Naive thymus-derived CD8-positive, alpha-beta T cell (primary cell): ENCODE results near the gene SOBP. TPM values are rescaled to one million over a fixed set of nuclear protein-coding genes. Genes with fewer than 3 reads are reported as not detected.
A peak's percentile ranks its signal among the peaks of the same experiment; 100 is the strongest.

Experiments used
- ATAC-seq, 2 donors: fragments of 150-1000 bp; cut with Tn5 transposase in 1 of 2; sonication (Bioruptor Pico), chemical (Tn5 transposase) in 1 of 2; 1 replicate in 1 of 2; 2 replicates in 1 of 2; pipeline ENCODE4 v1.10.0; 2021; ENCODE audit warnings: mild to moderate bottlenecking in 2 of 2, moderate library complexity in 2 of 2
- POLR2A ChIA-PET: fragments of 350-600 bp; sonication (Branson Sonifier 250); formaldehyde crosslinking; loops from one replicate; lab custom pipeline; 2021; ENCODE audit warnings: antibody characterized with exemption; lab: Charles Lee
- DNase-seq, 10 donors: peaks; one replicate each; pipeline versions ENCODE4 v3.0.0 to v3.0.0-alpha.2; 2020 to 2022
- H3K27ac Mint-ChIP-seq, 10 donors: one replicate each; pipeline ENCODE4 v1.8.0; 2020 to 2022; ENCODE audit warnings: mild to moderate bottlenecking in 10 of 10, mixed read lengths in 10 of 10, moderate library complexity in 4 of 10, inconsistent platforms in 1 of 10
- H3K27me3 Mint-ChIP-seq, 5 donors: one replicate each; pipeline ENCODE4 v1.8.0; 2021 to 2022; ENCODE audit warnings: mixed read lengths in 5 of 5
- H3K36me3 Mint-ChIP-seq, 3 donors: one replicate each; pipeline ENCODE4 v1.8.0; 2020 to 2022; ENCODE audit warnings: mixed read lengths in 3 of 3, mild to moderate bottlenecking in 2 of 3, inconsistent platforms in 1 of 3
- H3K4me1 Mint-ChIP-seq, 4 donors: one replicate each; pipeline ENCODE4 v1.8.0; 2021 to 2022; ENCODE audit warnings: mixed read lengths in 4 of 4
- H3K4me3 Mint-ChIP-seq, 10 donors: one replicate each; pipeline ENCODE4 v1.8.0; 2020 to 2022; ENCODE audit warnings: mild to moderate bottlenecking in 10 of 10, mixed read lengths in 10 of 10, moderate library complexity in 6 of 10, inconsistent platforms in 1 of 10
- H3K9me3 Mint-ChIP-seq, 9 donors: one replicate each; pipeline ENCODE4 v1.8.0; 2020 to 2022; ENCODE audit warnings: mixed read lengths in 9 of 9, mild to moderate bottlenecking in 3 of 9, inconsistent platforms in 1 of 9, moderate library complexity in 1 of 9
- polyA plus RNA-seq, 3 donors: library from polyadenylated mRNA; unstranded; fragments of 300-500 nt; fragmentation: Illumina TruSeq; gene quantifications; one replicate each; pipeline ENCODE4 v1.2.3, GENCODE V29; 2021
- total RNA-seq, 8 experiments: library from RNA in 2 of 8; stranded (reverse) in 2 of 8; gene quantifications; one replicate each; pipeline ENCODE4 v1.2.3 and lab custom pipeline; 2021 to 2026

Gene SOBP
- total and polyA plus RNA-seq, 5 experiments from 2014 or later: 0.05 to 1.4 (median 0.39) TPM

- peaks cover 11 to 56% (median 41%) of the 10 kb centered on the region in 4 donors for H3K4me1 Mint-ChIP-seq
- H3K27ac Mint-ChIP-seq: peak overlapping the region; percentile 1 to 95 (median 80)
- no peaks in the 10 kb centered on the region for H3K27me3 Mint-ChIP-seq
Observed at GRCh38 chr6:107656883-107657282, 167.0 kb downstream of the SOBP start.

GRCh38 chr6:107657373-107657754, 167.4 kb downstream of the SOBP start:
- ATAC-seq (peak in 1 of 2 donors; percentile 2), DNase-seq (no peak)
- Mint-ChIP-seq H3K4me1 (peaks cover 10 to 56% (median 38%) of the 10 kb centered on the region in 4 donors), H3K27ac (peak overlapping the region; percentile 74 to 95 (median 90)), H3K9me3 (peaks cover 0 to under 1% (median 0%) of the 10 kb centered on the region in 9 donors), H3K4me3 (peak overlapping the region; percentile 70 to 87 (median 82)), H3K36me3 (no peaks in the 10 kb centered on the region), H3K27me3 (no peaks in the 10 kb centered on the region)
- POLR2A ChIA-PET: interaction anchor here (0.7 to 2.5 kb wide), 9 partner anchors 10 to 1085 kb away, joined by 3 to 14 read pairs (median 4); partner anchors contain the start of gene PDSS2

More at GRCh38 chr6:107656883-107657282, 167.0 kb downstream of the SOBP start:
- POLR2A ChIA-PET: interaction anchor here (0.6 to 2.5 kb wide), 9 partner anchors 10 to 1084 kb away, joined by 3 to 14 read pairs (median 4); partner anchors contain the start of gene PDSS2
- H3K36me3 Mint-ChIP-seq: peaks cover 0 to 3% (median 0%) of the 10 kb centered on the region in 3 donors
- DNase-seq: no peak
- peak; percentile 19 to 24 for ATAC-seq
- peaks cover 0 to 2% (median 0%) of the 10 kb centered on the region in 9 donors for H3K9me3 Mint-ChIP-seq
- peak overlapping the region; percentile 7 to 87 (median 76) for H3K4me3 Mint-ChIP-seq

GRCh38 chr6:107657755-107658461, 168.0 kb downstream of the SOBP start:
- no peaks in the 10 kb centered on the region for H3K9me3 Mint-ChIP-seq
- H3K4me3 Mint-ChIP-seq: peak overlapping the region; percentile 70 to 87 (median 82)

GRCh38 chr6:107658920-107659865, 169.3 kb downstream of the SOBP start:
- H3K27ac Mint-ChIP-seq: peak overlapping the region in 9 of 10 donors; percentile 5 to 95 (median 80)
- POLR2A ChIA-PET: interaction anchor here (0.9 to 2.5 kb wide), 4 partner anchors 9 to 200 kb away, joined by 4 to 14 read pairs (median 6); partner anchors contain the start of gene PDSS2
- no peak for ATAC-seq
- H3K4me3 Mint-ChIP-seq: peak overlapping the region; percentile 10 to 87 (median 80)
- DNase-seq: no peak
- no peaks in the 10 kb centered on the region for H3K36me3 Mint-ChIP-seq
- H3K27me3 Mint-ChIP-seq: no peaks in the 10 kb centered on the region
- H3K4me1 Mint-ChIP-seq: peaks cover 10 to 48% (median 38%) of the 10 kb centered on the region in 4 donors
- no peaks in the 10 kb centered on the region for H3K9me3 Mint-ChIP-seq

More at GRCh38 chr6:107657755-107658461, 168.0 kb downstream of the SOBP start:
- peak overlapping the region; percentile 80 to 95 (median 90) for H3K27ac Mint-ChIP-seq
- peaks cover 10 to 56% (median 38%) of the 10 kb centered on the region in 4 donors for H3K4me1 Mint-ChIP-seq
- POLR2A ChIA-PET: interaction anchor here (0.7 to 2.5 kb wide), 7 partner anchors 10 to 1085 kb away, joined by 3 to 14 read pairs (median 4); partner anchors contain the start of gene PDSS2
- no peaks in the 10 kb centered on the region for H3K27me3 Mint-ChIP-seq
- H3K36me3 Mint-ChIP-seq: no peaks in the 10 kb centered on the region
- DNase-seq (peak in 7 of 10 donors; percentile 24 to 83 (median 47)), ATAC-seq (peak; percentile 85 to 91)

- DNase-seq (no peak), ATAC-seq (no peak)
- POLR2A ChIA-PET: no interaction called here
- no peak overlapping the region for H3K4me3 Mint-ChIP-seq
- peaks cover 10 to 39% (median 36%) of the 10 kb centered on the region in 4 donors for H3K4me1 Mint-ChIP-seq
- no peaks in the 10 kb centered on the region for H3K27me3 Mint-ChIP-seq
- H3K9me3 Mint-ChIP-seq: no peaks in the 10 kb centered on the region
- H3K36me3 Mint-ChIP-seq: no peaks in the 10 kb centered on the region
- H3K27ac Mint-ChIP-seq: peak overlapping the region in 3 of 10 donors; percentile 19 to 60 (median 25)
Observed at GRCh38 chr6:107660839-107661238, 170.9 kb downstream of the SOBP start.

GRCh38 chr6:107661291-107661690, 171.4 kb downstream of the SOBP start:
- H3K4me1 Mint-ChIP-seq: peaks cover 8 to 34% (median 31%) of the 10 kb centered on the region in 4 donors
- no peaks in the 10 kb centered on the region for H3K9me3 Mint-ChIP-seq
- POLR2A ChIA-PET: no interaction called here
- DNase-seq (no peak), ATAC-seq (no peak)
- H3K4me3 Mint-ChIP-seq: no peak overlapping the region
- no peaks in the 10 kb centered on the region for H3K36me3 Mint-ChIP-seq
- no peaks in the 10 kb centered on the region for H3K27me3 Mint-ChIP-seq
- peak overlapping the region in 2 of 10 donors; percentile 19 to 60 for H3K27ac Mint-ChIP-seq

- peak overlapping the region in 1 of 10 donors; percentile 16 for H3K27ac Mint-ChIP-seq
- no peak overlapping the region for H3K4me3 Mint-ChIP-seq
Observed at GRCh38 chr6:107662333-107662732, 172.4 kb downstream of the SOBP start.

GRCh38 chr6:107663308-107663707, 173.4 kb downstream of the SOBP start:
- Mint-ChIP-seq H3K4me3 (no peak overlapping the region), H3K9me3 (no peaks in the 10 kb centered on the region), H3K27me3 (no peaks in the 10 kb centered on the region), H3K4me1 (peaks cover 3 to 15% (median 11%) of the 10 kb centered on the region in 4 donors), H3K36me3 (no peaks in the 10 kb centered on the region), H3K27ac (no peak overlapping the region)
- POLR2A ChIA-PET: no interaction called here
- no peak for DNase-seq
- ATAC-seq: no peak

More at GRCh38 chr6:107662333-107662732, 172.4 kb downstream of the SOBP start:
- Mint-ChIP-seq H3K9me3 (no peaks in the 10 kb centered on the region), H3K4me1 (peaks cover 3 to 25% (median 21%) of the 10 kb centered on the region in 4 donors), H3K27me3 (no peaks in the 10 kb centered on the region), H3K36me3 (no peaks in the 10 kb centered on the region)
- POLR2A ChIA-PET: no interaction called here
- ATAC-seq (no peak), DNase-seq (no peak)

- Mint-ChIP-seq H3K9me3 (no peaks in the 10 kb centered on the region), H3K27ac (no peak overlapping the region), H3K36me3 (no peaks in the 10 kb centered on the region), H3K4me1 (peaks cover 5 to 18% (median 13%) of the 10 kb centered on the region in 4 donors), H3K4me3 (no peak overlapping the region), H3K27me3 (no peaks in the 10 kb centered on the region)
- POLR2A ChIA-PET: no interaction called here
- DNase-seq (no peak), ATAC-seq (no peak)
Observed at GRCh38 chr6:107665382-107665781, 175.5 kb downstream of the SOBP start.

- Mint-ChIP-seq H3K4me1 (peaks cover 6 to 27% (median 19%) of the 10 kb centered on the region in 4 donors), H3K4me3 (no peak overlapping the region), H3K36me3 (no peaks in the 10 kb centered on the region), H3K27ac (no peak overlapping the region), H3K9me3 (no peaks in the 10 kb centered on the region), H3K27me3 (no peaks in the 10 kb centered on the region)
- ATAC-seq: no peak
- DNase-seq: no peak
- POLR2A ChIA-PET: interaction anchor here (1.2 kb wide), 1 partner anchor 10 kb away, joined by 4 read pairs; no protein-coding TSS in a partner anchor
Observed at GRCh38 chr6:107666084-107666980, 176.4 kb downstream of the SOBP start.

GRCh38 chr6:107666981-107667601, 177.2 kb downstream of the SOBP start:
- no peak for DNase-seq
- H3K27ac Mint-ChIP-seq: peak overlapping the region in 1 of 10 donors; percentile 45
- no peaks in the 10 kb centered on the region for H3K9me3 Mint-ChIP-seq
- no peaks in the 10 kb centered on the region for H3K27me3 Mint-ChIP-seq
- ATAC-seq: no peak
- H3K4me1 Mint-ChIP-seq: peaks cover 6 to 34% (median 19%) of the 10 kb centered on the region in 4 donors
- no peaks in the 10 kb centered on the region for H3K36me3 Mint-ChIP-seq
- no peak overlapping the region for H3K4me3 Mint-ChIP-seq
- POLR2A ChIA-PET: interaction anchor here (1.2 kb wide), 1 partner anchor 11 kb away, joined by 4 read pairs; no protein-coding TSS in a partner anchor
